Fibroblast of villous mesenchyme (primary cell): ENCODE results near the gene FEN1. TPM values are rescaled to one million over a fixed set of nuclear protein-coding genes. Genes with fewer than 3 reads are reported as not detected.

Experiments used
- DNase-seq: peaks from one replicate; pipeline ENCODE4 v3.0.0-alpha.2; 2010; ENCODE audit warnings: low read depth
- H3K4me3 ChIP-seq: 2 replicates; pipeline ENCODE4 v1.5.1; 2011; ENCODE audit warnings: low read depth, mild to moderate bottlenecking, low read length
- total RNA-seq: library from RNA; depleted of rRNA; stranded (reverse); fragments of >200 nt; gene quantifications from 2 replicates; pipeline ENCODE4 v1.2.3, GENCODE V29; 2012
- TF ChIP-seq, protein P1 (sequence below): IDR thresholded peaks from 2 replicates; pipeline ENCODE4 v1.5.1; 2012; ENCODE audit warnings: low read depth, mild to moderate bottlenecking, low read length; ENCODE audit not compliant: insufficient read depth

Gene FEN1
- total RNA-seq, 1 donor: 27.6 TPM

- no peak overlapping the region for H3K4me3 ChIP-seq
- no peak for DNase-seq
- TF ChIP-seq, protein P1, sequence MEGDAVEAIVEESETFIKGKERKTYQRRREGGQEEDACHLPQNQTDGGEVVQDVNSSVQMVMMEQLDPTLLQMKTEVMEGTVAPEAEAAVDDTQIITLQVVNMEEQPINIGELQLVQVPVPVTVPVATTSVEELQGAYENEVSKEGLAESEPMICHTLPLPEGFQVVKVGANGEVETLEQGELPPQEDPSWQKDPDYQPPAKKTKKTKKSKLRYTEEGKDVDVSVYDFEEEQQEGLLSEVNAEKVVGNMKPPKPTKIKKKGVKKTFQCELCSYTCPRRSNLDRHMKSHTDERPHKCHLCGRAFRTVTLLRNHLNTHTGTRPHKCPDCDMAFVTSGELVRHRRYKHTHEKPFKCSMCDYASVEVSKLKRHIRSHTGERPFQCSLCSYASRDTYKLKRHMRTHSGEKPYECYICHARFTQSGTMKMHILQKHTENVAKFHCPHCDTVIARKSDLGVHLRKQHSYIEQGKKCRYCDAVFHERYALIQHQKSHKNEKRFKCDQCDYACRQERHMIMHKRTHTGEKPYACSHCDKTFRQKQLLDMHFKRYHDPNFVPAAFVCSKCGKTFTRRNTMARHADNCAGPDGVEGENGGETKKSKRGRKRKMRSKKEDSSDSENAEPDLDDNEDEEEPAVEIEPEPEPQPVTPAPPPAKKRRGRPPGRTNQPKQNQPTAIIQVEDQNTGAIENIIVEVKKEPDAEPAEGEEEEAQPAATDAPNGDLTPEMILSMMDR: no peak
These were observed 43.5 kb downstream of the FEN1 start for GRCh38 chr11:61836193-61836592.

DNA sequence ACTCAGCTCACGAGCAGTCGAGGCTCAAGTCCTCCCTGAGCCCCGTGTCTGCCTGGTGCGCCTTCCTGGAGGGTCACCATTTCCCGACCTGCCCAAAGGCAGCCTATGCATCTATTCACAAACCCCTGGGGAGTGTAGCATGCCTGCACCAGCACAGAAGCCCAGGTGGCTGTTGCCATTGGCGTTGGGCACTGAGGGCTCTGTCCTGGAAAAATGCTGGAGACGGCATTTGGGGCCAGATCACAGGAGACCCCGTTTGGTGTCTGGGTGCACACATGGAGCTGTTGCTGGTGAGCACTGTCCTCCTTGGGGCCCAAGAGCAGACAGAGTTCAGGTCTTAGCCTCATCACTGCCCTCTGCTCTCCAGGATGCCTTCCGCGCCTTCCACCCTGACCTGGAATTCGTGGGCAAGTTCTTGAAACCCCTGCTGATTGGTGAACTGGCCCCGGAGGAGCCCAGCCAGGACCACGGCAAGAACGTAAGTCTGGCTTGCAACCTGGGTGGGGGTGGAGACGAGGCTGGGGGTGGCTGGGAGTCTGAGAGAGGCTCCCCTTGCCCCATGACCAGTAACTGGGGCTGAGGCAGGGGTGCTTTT lies 44.8 kb downstream of the FEN1 start:
- DNase-seq: no peak
- TF ChIP-seq, protein P1: no peak
- no peak overlapping the region for H3K4me3 ChIP-seq

GRCh38 chr11:61838501-61838900 lies 45.8 kb downstream of the FEN1 start:
- H3K4me3 ChIP-seq: no peak overlapping the region
- TF ChIP-seq, protein P1: no peak
- DNase-seq: no peak

DNA sequence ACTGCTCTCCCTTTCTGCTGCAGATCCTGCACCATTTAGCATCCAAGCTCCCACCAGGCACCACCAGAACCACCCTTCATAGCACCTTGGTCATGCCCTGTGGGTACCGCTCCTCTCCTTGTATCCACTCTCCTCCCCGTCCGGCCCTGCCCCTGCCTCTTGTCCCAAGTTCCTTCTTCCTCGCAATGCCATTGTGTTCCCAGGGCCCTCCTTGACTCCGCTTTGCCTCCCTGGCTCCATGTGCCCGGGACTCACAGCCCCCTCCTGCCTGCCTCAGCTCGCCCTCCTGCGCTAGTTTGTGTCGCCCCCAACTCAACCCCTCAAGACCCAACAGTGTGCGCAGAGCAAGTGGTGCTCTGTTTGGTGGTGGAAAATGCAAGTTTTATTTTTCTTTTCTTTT lies 46.2 kb downstream of the FEN1 start:
- TF ChIP-seq, protein P1: no peak
- no peak for DNase-seq
- H3K4me3 ChIP-seq: no peak overlapping the region

DNA sequence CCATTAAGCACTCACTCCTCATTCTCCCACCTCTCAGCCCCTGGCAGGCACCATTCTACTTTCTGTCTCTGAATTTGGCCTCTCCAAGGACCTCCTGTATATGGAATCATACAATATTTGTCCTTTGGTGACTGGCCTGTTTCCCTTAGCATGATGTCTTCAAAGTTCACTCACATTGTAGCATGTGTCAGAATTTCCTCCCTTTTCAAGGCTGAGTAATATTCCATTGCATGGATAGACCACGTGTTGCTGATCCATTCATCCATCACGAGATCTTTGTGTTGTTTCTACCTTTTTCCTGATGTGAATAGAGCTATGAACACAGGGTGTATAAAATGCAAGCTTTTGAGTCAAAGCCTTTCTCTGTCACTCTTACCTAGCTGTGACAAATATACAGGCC lies 47.0 kb downstream of the FEN1 start:
- H3K4me3 ChIP-seq: no peak overlapping the region
- TF ChIP-seq, protein P1: no peak
- DNase-seq: no peak

GRCh38 chr11:61840371-61840770 lies 47.7 kb downstream of the FEN1 start:
- H3K4me3 ChIP-seq: no peak overlapping the region
- TF ChIP-seq, protein P1: no peak

More at GRCh38 chr11:61840371-61840770, 47.7 kb downstream of the FEN1 start:
- no peak for DNase-seq
